ENCODE measurements around the gene KRTAP25-1. TPM values are rescaled to one million over a fixed set of nuclear protein-coding genes. Genes with fewer than 3 reads are reported as not detected.

The KRTAP25-1 gene
- total RNA-seq, 1 experiment from 2014 or later = not detected

- no peak overlapping the region for H3T11ph ChIP-seq (ENCODE audit: low read length)
- H3K9me3 Mint-ChIP-seq = no peaks in the 10 kb centered on the region
- no peaks in the 10 kb centered on the region for H3K27me3 Mint-ChIP-seq (ENCODE audit: low read depth)
- no peak overlapping the region for H3K18ac ChIP-seq (ENCODE audit: insufficient read length, low read depth, low read length)
- H3K79me1 ChIP-seq (ENCODE audit: insufficient read depth, low read depth, low read length, poor library complexity, severe bottlenecking) = no peaks in the 10 kb centered on the region
- no peak overlapping the region for H2BK15ac ChIP-seq (ENCODE audit: low read depth, low read length)
- H3K36me3 Mint-ChIP-seq (ENCODE audit: insufficient read depth in 1 of 3, low read depth in 3 of 3) = no peaks in the 10 kb centered on the region
- no peak overlapping the region for H3K27ac Mint-ChIP-seq
- H4K5ac ChIP-seq (ENCODE audit: insufficient read length, low read depth, low read length) = no peak overlapping the region
- no peaks in the 10 kb centered on the region for H4K20me1 ChIP-seq (ENCODE audit: control insufficient read depth, insufficient read depth, insufficient read length)
- H3K9ac ChIP-seq (ENCODE audit: extremely low read depth, insufficient read length, low read length) = no peak overlapping the region
- H3K4me1 Mint-ChIP-seq = peaks cover 5 to 6% of the 10 kb centered on the region in 2 experiments; a peak in 3 of 4 replicates
- no peak overlapping the region for H3K23ac ChIP-seq (ENCODE audit: insufficient read length, low read depth, low read length)
- H2AK5ac ChIP-seq (ENCODE audit: insufficient read length, low read length) = no peak overlapping the region
- no peak overlapping the region for H4K8ac ChIP-seq (replicated peaks; ENCODE audit: insufficient read length, low read depth, low read length)
- TF ChIP-seq, protein P1, sequence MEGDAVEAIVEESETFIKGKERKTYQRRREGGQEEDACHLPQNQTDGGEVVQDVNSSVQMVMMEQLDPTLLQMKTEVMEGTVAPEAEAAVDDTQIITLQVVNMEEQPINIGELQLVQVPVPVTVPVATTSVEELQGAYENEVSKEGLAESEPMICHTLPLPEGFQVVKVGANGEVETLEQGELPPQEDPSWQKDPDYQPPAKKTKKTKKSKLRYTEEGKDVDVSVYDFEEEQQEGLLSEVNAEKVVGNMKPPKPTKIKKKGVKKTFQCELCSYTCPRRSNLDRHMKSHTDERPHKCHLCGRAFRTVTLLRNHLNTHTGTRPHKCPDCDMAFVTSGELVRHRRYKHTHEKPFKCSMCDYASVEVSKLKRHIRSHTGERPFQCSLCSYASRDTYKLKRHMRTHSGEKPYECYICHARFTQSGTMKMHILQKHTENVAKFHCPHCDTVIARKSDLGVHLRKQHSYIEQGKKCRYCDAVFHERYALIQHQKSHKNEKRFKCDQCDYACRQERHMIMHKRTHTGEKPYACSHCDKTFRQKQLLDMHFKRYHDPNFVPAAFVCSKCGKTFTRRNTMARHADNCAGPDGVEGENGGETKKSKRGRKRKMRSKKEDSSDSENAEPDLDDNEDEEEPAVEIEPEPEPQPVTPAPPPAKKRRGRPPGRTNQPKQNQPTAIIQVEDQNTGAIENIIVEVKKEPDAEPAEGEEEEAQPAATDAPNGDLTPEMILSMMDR (conservative IDR thresholded peaks at IDR 0.05) = no peak
- H2BK12ac ChIP-seq (ENCODE audit: insufficient read length, low read depth, low read length) = no peak overlapping the region
- H3K23me2 ChIP-seq (ENCODE audit: insufficient read length, low read depth, low read length, poor library complexity, severe bottlenecking) = no peaks in the 10 kb centered on the region
- no peaks in the 10 kb centered on the region for H3K79me2 ChIP-seq (ENCODE audit: insufficient read depth, low read length)
- H2BK20ac ChIP-seq (ENCODE audit: low read depth, low read length, poor library complexity, severe bottlenecking) = no peak overlapping the region
- no peak overlapping the region for H2BK120ac ChIP-seq (ENCODE audit: low read depth, low read length, poor library complexity, severe bottlenecking)
- no CpG with 5 or more reads among the region's 2 CpGs for WGBS (ENCODE audit: extremely low coverage, insufficient read length, low lambda C conversion rate)
- no peak overlapping the region for H3K56ac ChIP-seq (ENCODE audit: insufficient read length, low read depth, low read length)
- H2BK5ac ChIP-seq (ENCODE audit: insufficient read length, low read length) = no peak overlapping the region
- H3K14ac ChIP-seq (ENCODE audit: insufficient read depth, low read length) = no peak overlapping the region
- no peak overlapping the region for H4K91ac ChIP-seq (ENCODE audit: insufficient read length, low read depth, low read length)
- H3K4me1 ChIP-seq (ENCODE audit: insufficient read depth, low read length) = no peaks in the 10 kb centered on the region
- no peak overlapping the region for H3K27ac ChIP-seq (ENCODE audit: insufficient read length, low read depth, low read length)
- no peaks in the 10 kb centered on the region for H3K9me3 ChIP-seq (ENCODE audit: control insufficient read depth, low read depth, low read length)
- H3K4me3 Mint-ChIP-seq = no peak overlapping the region
- no peak overlapping the region for H3K4ac ChIP-seq (ENCODE audit: low read depth, low read length)
- DNase-seq = no peak
- H3K27me3 ChIP-seq (ENCODE audit: insufficient read depth, low read length) = no peaks in the 10 kb centered on the region; the same call in 1 of the 2 replicates
- no peak overlapping the region for H2AFZ ChIP-seq (ENCODE audit: low read length)
- no peak overlapping the region for H3K4me2 ChIP-seq (ENCODE audit: insufficient read depth, insufficient read length, low read length)
Measured at GRCh38 chr21:30332681-30333080, 43.4 kb upstream of the KRTAP25-1 start.

Data from H9 (cell line).